ENCODE measurements around the gene CLBA1.
"Not testable (repeated sequence)": the region's sequence is repeated elsewhere in the genome, so short reads cannot be mapped to it uniquely, and the experiment has no call there.

CLBA1 gene

GRCh38 chr14:104947881-104948735 lies 37.5 kb upstream of the CLBA1 start:
- DNase-seq (ENCODE audit: low spot score), result not testable (repeated sequence)

GRCh38 chr14:104948736-104949031 lies 36.9 kb upstream of the CLBA1 start:
- no peak for DNase-seq (ENCODE audit: low spot score)

- DNase-seq (ENCODE audit: low spot score), result not testable (repeated sequence)
Measured at GRCh38 chr14:104949406-104949955, 36.1 kb upstream of the CLBA1 start.

- no peak for DNase-seq (ENCODE audit: low spot score)
Measured at GRCh38 chr14:104950021-104950420, 35.6 kb upstream of the CLBA1 start.

DNA sequence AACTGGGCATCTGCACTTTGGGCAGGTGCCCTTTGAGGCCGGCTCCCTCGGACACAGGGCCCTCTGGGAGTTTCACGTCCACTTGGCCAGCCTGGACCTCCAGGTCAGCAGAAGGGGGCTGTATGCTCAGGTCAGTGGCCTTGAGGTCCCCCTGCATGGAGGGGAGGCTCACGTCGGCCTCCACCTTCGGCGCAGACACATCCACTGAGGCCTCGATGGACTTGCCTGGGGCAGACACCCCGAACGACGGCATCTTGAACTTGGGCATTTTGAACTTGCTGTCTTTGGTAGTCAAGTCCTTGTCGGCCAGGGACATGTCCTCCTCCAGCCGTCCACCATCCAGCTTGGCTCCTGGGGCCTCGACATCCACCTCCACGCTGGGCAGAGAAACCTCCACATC lies 34.9 kb upstream of the CLBA1 start:
- DNase-seq (ENCODE audit: low spot score), result not testable (repeated sequence)

- DNase-seq (ENCODE audit: low spot score), result not testable (repeated sequence)
Measured at GRCh38 chr14:104951863-104952657, 33.5 kb upstream of the CLBA1 start.

DNA sequence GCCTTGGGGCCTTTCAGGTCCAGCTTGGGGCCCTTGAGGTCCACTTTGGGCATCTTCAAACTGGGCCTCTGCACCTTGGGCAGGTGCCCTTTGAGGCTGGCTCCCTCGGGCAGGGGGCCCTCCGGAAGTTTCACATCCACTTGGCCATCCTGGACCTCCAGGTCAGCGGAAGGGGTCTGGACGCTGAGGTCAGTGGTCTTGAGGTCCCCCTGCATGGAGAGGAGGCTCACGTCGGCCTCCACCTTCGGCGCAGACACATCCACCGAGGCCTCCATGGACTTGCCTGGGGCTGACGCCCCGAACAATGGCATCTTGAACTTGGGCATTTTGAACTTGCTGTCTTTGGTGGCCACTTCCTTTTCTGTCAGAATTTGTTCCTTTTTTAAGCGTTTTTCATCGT lies 32.5 kb upstream of the CLBA1 start:
- DNase-seq (ENCODE audit: low spot score), result no peak

DNA sequence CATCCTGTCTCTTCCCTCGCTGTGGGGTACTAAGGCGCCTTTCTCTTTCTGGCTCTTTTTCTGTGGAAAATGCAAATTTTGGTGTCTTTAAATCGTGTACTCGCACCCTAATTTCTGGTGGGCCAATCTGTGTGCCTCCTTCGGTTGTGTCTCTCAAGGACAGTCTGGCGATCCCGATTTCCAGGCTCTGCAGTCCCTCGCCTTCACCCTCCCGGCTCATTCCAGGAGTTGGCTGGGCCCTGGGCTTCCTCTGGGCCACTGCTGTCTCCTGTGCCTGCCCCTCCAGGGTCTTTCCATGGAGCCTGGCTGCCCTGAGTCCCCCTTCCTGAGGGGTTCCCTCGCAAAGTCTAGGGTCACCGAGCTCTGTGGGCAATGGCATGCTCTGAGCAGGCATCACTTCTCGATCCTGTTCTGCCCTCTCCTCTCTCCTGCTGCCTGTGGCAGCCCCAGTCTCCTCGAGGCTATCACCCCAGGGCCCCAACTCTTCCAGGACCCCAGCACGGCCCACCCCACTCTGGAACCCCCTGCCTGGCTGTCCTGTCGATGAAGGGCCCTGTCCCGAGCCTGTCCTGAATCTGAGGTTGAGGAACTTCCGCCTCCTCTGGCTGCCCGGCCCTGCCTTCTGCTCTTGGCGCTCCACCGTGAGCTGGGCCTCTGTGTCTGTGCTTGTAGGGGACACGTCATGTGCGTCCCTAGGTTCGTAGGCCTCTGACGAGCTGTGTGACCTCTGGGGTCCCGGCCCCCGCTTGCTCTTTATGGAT lies 31.5 kb upstream of the CLBA1 start:
- DNase-seq (ENCODE audit: low spot score), result no peak

- no peak for DNase-seq (ENCODE audit: low spot score)
Measured at GRCh38 chr14:104954746-104955395, 30.7 kb upstream of the CLBA1 start.

DNA sequence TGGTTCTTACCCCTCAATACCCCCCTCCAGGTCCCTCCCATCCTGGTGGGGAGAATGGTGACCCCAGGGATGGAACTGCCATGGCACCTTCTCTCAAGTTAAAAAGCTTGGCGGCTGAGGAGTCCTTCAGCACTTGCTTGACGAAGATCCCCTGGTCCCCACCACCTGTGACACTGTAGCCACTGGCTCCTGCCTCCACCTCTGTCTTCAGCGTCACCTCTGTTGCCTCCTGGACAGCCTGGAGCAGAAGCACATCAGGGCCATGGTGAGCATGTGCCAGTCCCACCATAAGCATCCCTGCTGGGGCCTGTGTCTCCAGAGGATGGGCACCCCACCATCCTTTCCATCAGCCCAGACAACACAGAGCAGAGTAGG lies 30.2 kb upstream of the CLBA1 start:
- DNase-seq (ENCODE audit: low spot score), result no peak

GRCh38 chr14:104956290-104956890 lies 29.2 kb upstream of the CLBA1 start:
- DNase-seq (ENCODE audit: low spot score), result no peak

DNA sequence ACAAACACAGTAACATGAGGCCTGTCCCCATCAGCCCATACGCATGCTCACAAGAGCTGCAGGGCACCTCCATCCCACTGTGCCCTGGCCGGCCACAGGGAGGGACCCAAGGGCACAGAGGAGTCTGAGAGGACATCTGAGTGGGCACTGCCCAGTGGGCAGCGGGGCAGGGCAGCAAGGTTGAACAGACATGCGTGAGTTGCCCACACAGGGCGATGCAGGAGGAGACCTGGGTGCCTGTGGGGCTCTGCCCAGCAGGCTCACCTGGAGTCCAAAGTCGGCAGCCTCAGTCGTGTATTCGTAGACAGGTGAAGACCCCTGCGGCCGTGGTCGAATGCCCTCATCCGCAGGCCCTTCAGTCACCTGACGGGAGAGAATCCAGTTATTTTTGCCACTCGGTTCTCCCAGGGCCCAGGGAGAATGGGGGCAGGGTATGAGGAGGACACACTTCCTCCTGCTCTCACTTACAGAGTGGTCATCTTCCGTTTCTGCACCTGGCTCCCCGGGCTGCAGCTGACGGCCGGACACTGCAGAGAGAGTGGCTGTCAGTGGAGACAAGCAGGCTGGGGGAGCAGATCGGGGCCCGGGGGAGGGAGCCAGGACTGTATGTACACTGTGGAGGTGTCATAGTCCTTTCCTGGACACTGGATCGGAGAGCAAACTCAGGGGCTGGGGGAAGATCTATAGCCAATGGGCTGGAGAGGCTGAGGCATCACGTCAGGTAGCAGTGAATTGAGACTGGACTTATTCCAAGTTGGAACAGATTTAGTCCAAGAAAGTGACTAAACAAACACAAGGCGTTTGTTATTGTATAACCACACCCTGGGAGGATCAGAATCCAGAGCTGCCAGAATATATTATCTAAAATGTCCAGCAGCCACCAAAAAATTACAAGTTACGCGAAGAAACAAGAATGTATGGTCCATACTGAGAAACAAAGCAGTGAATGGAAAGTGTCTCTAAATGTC lies 28.2 kb upstream of the CLBA1 start:
- no peak for DNase-seq (ENCODE audit: low spot score)

DNA sequence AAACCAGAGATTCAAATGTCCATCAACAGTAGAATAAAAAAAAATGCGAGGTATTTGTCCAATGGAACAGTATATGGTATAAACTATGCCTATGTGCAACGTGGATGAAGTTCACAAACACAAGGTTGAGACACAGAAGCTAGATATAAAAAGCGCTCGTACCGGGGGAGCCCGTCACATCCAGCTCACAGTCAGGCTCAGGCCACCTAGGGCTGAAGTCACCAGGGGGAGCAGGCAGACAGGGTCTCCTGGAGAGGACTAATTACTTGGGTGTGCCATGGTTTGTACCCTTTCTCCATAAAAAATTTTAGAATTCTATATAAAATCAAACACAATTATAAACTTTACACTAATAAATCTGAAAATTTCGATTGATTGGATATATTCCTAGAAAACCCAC lies 21.0 kb upstream of the CLBA1 start:
- DNase-seq (ENCODE audit: low spot score), result no peak

GRCh38 chr14:104965561-104966231 lies 19.9 kb upstream of the CLBA1 start:
- DNase-seq (ENCODE audit: low spot score), result no peak

DNA sequence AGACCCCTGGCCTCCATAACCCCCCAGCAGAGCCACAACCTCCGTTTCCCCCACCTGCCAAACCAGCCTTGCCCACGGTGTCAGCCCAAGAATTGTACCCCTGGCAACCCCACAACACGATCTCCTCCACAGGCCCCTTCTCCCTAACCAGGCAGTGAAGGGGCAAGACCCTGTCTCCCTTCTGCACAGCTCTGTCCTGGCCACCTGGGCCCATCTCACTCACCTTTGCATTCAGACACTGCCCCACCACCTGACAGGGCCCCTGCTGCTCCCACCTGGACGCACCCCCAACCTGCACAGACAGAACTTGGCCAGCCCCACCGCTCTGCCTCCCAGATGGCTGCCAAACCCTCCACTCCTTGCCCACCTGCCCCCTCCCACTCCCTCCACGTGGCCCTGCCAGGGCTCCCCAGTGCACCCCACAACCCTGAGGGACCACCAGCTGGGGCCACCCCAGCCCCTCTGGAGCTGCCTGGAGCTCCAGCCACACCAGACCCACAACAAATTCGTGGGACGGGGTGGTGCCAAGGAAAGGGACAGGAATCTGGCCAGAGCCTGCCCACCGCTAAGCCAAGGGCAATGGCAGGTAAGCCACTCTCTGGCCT lies 19.2 kb upstream of the CLBA1 start:
- no peak for DNase-seq (ENCODE audit: low spot score)

GRCh38 chr14:104966981-104967385 lies 18.6 kb upstream of the CLBA1 start:
- DNase-seq (ENCODE audit: low spot score), result no peak

DNA sequence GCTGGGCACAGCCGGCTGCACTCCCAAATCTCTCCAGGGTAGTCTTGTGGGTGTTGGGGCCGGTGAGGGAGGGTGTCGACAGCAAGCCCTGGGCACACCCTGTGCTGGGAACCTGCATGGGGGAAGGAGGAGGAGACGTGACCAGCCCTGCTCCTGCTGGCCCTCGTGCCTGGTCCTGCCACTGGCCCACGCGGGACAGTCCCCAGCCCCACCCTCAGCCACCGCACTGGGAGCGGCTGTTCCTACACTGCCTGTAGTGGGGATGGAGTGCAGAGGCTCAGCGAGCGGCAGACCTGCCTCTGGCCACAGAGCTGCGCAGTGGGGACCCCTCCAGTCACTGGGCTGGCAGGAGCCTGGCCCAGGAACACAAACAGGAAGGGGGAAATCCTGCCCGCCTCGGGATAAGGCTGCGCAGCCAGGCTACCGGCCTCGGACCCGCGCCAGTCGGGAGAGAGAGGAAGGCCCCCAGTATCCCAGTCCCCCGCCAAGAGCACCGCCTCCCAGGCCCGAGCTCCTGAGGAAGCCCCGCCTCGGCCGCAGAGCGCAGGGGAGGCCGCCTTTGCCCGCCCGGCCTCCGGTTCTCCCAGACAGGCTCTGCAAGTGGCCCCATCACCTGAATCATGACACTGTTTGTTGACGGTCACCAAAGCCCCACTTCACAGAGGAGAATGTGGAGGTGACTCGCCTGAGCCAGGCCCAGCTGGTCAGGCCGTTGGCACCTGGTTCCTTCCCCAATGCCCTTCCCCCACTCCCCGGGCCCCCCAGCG lies 18.0 kb upstream of the CLBA1 start:
- no peak for DNase-seq (ENCODE audit: low spot score)

GRCh38 chr14:104968153-104968527 lies 17.4 kb upstream of the CLBA1 start:
- no peak for DNase-seq (ENCODE audit: low spot score)
